GM21390 (cell line): Measurements from ENCODE around the gene LCP1.

ENCODE experiments used
- ATAC-seq: cut with Tn5 transposase; IDR thresholded peaks from one replicate; pipeline ENCODE4 v1.9.1; 2021; ENCODE audit not compliant: unreplicated experiment

LCP1 gene

DNA sequence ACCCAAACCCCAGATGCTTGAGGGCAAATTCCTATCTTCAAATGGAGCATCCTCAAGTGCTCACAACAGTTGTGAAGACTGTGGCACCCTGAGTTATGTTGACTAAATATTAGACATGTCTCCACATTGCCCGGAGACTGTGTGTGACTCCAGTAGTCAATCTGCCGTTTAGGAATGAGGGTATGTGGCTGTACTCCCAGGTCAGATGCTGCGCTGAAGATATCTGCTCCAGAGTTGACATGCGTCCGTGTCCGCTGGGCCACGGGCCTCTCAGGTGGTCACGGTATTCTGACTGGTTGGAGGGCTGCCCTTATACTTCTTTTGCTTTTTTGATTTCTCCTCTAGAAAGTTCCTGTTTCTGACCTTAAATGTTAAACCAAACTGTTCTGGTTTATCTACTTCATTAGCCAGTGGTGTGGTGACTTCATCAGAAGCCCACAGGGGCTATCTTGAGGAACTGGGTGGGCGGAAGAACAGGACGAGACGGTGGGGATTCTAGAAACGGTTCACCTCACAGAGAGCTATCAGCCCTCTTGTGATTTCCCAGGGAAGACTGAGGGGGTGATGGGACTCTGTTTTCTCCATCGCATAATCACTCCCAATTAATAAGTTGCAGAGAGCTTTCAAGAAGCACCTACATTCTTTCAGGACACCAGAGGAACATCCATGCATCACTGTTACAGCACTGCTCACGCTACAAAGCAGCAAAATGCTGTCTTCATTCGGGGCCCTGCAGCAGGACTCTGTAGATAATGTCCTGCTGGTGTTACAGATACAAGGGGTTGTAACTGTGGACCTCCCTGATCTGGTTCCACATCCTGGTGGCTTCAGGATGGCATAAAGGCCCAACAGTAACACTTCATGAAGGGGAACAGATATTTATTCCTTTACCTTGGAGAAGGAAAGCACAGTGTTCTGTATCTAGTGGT is 1.3 kb upstream of the LCP1 start:
- ATAC-seq: no peak

DNA sequence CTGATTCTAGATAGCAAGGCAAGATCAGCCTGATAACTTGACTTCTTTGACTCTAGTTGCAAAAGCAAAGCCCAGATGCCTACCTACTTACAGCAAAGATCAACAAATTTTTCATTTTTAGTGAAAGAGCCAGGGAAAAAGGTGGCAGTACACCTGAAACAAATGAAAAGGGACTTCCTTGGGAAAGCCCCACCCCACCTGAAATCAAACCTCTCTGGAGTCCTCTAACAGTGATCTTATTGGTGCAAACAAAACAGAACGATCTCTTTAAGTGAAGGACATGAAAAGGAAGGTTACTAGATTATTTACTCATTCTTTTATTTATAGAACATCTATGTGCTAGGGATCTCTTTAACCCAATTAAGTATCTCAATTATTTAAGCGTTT is 507 bp upstream of the LCP1 start:
- ATAC-seq: no peak

DNA sequence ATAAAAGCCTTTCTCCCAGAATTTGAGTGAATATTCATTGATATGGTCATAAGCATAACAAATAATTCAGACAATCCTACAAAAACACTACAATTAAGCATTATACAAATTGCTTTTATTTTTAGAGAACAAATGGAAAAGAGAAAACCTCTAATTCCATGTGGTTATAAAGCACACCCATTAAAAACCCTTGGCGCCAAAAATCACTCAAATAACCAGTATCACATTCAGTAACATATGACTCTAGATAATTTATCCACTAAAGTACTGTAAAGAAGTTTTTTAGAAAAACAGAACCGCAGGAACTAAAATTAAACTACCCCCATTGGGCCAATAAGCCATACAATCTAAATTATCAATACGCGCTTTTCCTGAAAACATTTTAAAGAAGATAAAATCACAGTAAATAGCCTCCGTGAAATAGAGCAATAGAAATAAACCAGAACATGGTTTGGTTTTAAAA is 569 bp downstream of the LCP1 start:
- ATAC-seq: no peak

DNA sequence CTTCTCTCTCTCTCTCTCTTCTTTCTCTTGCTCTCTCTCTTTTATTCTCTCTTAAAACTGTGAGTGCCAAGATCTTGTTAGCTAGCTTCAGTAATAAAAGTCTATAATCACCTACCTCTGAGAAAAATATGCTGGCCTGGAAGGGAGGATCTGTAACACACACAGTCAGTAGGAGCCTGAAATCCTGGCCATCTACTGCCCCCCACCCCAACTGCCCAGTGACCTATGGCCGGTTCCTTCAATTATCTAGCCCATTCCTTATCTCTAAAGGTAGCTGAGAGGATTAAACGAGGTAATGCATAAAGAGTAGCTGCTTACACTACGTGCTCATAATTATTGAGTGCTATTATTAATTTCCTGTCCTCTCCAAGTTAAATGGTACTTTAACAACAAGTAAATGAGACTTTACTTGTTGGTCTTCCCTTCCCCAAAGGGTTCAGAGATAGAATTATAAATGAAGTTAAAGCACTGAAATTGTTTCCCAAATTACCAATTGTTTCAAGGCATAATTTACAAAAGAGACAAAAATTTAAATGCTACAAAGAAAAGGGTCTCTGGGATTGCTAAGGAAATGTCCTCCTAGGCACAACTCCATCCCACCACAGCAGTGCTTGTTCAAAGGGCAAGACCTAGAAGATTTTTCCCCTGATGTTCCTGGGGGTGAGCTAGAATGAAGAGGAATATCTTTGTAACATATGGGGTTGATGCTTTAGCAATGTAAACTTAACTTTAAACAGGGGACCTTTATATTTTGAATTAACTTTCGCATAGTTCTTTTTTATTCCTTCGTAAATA is 1.8 kb downstream of the LCP1 start:
- ATAC-seq: no peak

DNA sequence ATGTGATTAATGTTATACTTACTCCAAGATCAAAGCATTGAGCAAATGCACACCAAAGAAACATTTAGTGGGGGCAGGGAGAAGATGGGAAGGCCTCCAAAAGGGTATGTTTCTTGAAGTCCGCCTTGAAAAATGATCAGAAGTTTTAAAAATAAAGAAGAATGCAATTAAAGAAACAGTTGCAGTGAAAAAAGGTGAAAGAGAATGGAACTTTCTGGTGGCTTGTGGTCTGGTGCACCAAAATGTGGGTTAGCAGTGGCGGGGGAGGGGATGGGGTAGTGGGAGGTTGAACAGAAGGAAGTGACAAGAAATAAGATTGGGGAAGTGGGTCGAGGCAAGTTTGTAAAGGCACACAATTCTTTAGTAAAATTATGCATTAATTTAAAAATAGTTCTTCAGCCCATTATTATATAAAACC is 2.5 kb downstream of the LCP1 start:
- ATAC-seq: no peak

DNA sequence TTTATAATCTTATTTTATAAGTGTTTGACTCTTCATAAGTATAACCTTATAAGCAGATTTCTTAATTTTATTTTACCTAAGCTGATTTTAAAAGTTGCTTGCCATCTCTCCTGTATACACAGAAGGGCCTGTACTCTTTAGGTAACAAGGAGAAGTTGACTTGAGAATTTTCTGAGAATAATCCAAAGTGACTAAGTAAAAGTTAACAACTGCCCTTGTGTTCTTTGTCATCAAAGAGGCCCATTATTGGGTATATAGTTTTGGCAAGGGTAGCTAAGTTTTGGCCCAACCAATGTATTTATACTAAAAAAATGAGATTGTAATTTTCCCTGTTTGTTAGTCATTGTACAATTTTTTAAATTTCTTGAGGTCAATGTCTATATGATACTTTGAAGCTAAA is 3.2 kb downstream of the LCP1 start:
- ATAC-seq: no peak

GRCh38 chr13:46178143-46178542 is 3.8 kb downstream of the LCP1 start:
- no peak for ATAC-seq

DNA sequence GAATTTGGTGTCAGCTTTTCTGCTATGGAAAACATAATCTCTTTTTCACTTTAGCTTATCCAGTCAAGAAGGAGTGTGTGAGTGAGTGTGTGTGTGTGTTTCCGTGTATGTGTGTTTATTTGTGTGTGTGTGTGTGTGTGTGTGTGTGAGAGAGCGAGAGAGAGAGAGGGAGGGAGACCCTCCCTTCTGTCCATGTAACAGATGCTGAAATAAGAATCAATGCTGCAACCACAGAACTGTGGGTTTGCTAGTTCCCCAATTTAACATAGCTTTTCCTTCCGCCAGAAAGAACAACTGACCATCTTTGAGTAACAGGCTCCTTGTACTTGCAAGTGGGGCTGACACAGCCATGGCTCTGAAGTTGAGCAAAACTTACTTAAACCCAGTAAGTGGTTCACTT is 5.2 kb downstream of the LCP1 start:
- peak; percentile 42 for ATAC-seq

GRCh38 chr13:46173656-46174055 is 8.3 kb downstream of the LCP1 start:
- ATAC-seq: no peak

GRCh38 chr13:46172531-46172991 is 9.4 kb downstream of the LCP1 start:
- no peak for ATAC-seq

DNA sequence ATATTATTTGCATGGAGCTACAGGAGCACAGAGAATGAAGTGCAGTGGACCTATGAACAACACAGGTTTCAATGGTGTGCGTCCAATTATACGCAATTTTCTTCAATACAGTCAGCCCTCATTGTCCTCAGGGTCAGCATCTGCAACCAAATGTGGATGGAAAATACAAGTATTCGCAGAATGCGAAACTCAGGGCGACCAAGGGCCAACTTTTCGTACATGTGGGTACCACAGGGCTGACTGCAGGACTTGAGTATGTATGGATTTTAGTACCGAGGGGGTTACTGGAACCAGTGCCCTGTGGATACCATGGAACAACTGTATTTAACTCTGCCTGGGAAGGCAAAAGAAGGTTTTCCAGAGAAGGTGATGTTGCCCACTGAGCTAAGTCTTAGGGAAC is 10.2 kb downstream of the LCP1 start:
- no peak for ATAC-seq

- ATAC-seq: no peak
Measured at GRCh38 chr13:46171217-46171616, 10.8 kb downstream of the LCP1 start.

- ATAC-seq: no peak
Measured at GRCh38 chr13:46170687-46171086, 11.3 kb downstream of the LCP1 start.

- no peak for ATAC-seq
Measured at GRCh38 chr13:46170268-46170667, 11.7 kb downstream of the LCP1 start.

GRCh38 chr13:46169758-46170157 is 12.2 kb downstream of the LCP1 start:
- ATAC-seq: no peak

- no peak for ATAC-seq
Measured at GRCh38 chr13:46168783-46169182, 13.2 kb downstream of the LCP1 start.

- ATAC-seq: no peak
Measured at GRCh38 chr13:46168341-46168740, 13.6 kb downstream of the LCP1 start.

GRCh38 chr13:46166947-46167610 is 14.9 kb downstream of the LCP1 start:
- ATAC-seq: no peak

DNA sequence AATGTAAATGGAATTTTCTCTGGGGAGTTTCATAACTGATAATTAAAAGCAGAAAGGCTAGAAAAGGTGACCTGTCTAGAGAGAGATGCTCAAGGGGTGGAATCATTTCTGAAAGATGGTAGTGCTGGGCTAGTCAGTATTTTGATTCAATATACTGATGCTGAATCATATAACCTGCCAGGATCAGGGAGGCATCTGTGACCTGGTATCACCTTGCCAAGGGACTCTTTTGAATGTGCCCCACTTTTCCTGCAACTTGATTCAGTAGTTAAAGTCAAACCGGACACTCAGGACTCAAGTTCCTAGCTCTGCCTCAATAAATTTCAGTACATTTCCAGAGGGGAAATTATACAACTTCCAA is 15.8 kb downstream of the LCP1 start:
- ATAC-seq: no peak

DNA sequence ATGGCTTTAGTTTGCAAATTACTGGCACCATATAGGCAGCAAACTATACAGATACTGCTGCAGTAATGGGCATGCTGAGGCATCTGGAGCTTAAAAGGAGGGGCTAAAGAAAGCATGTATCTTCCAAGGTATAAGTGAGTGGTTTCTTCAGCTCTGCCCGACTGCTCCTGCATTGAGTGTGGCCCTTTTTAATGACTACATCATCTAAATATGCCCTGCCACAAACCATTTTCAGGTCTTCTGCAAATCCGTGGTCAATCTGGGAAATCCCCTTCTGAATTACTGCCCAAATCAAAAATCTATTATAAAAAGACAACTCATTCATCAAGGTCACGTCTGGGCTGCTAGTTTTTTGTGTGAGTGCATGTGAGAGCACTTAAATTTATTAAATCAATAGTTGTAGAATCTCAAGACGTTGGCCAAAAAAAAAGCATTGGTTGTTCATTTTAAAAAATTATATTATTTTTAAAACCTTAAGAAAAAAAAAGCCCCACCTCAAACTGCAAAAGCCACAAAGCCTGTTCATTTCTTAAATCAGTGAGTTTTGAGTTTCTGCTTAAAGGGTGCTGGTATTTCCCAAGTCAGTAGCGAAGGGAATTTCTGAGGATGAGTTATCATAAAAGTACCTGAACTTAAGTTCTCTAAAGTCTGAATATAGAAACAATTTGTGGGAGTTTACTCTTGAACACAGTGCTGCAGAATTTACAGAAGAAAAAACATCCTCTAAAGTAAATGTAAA is 16.3 kb downstream of the LCP1 start:
- ATAC-seq: peak; percentile 37

- no peak for ATAC-seq
Measured at GRCh38 chr13:46164661-46165060, 17.3 kb downstream of the LCP1 start.
